Measurements from ENCODE around the gene WNT8B.

The WNT8B gene, protein sequence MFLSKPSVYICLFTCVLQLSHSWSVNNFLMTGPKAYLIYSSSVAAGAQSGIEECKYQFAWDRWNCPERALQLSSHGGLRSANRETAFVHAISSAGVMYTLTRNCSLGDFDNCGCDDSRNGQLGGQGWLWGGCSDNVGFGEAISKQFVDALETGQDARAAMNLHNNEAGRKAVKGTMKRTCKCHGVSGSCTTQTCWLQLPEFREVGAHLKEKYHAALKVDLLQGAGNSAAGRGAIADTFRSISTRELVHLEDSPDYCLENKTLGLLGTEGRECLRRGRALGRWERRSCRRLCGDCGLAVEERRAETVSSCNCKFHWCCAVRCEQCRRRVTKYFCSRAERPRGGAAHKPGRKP

DNA sequence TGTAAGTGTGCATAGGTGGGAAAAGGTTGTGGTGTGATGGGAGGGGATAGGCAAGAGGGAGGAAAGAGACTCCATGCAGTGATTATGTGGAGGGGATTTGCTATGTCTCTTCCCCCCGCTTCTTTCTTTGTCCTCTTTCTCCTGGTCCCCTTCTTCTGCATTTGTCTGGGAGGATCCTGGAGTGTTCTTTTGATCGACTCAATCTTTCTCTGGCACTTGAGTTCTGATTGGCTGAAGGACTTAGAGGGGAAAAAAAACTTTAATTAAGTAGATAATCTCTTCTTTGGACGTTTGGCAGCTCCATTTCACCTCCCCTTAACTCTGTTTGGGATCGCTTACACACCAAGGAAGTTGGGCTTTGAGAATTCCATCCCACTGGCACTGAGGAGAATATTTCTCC, at the start of gene WNT8B:
TSS of gene WNT8B (plus strand) at position 301 of the 400 bp plus-strand sequence. CDS start 160 bp downstream, outside the sequence.
- no peak for DNase-seq (ENCODE audit: low read depth)

DNA sequence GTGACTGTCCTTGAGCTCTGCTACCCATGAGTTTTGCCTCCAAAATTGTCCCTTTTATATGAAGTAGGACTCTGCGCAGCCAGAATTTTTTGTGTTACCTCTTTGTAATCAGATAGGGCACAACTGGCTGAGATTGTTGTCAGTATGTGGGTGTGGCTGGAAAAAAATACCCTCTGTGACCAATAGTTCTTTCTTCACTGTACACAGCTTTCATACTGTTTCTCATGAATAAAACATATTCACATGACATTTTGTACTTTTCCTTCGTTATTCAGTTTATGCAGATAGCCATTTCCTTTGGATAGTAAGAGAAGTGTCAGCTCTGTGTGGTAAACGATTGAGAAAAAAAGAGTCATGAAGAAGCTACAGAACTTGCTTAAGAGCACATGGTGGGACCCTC, 49.6 kb upstream of the WNT8B start:
- no peak for DNase-seq (ENCODE audit: low read depth)

DNA sequence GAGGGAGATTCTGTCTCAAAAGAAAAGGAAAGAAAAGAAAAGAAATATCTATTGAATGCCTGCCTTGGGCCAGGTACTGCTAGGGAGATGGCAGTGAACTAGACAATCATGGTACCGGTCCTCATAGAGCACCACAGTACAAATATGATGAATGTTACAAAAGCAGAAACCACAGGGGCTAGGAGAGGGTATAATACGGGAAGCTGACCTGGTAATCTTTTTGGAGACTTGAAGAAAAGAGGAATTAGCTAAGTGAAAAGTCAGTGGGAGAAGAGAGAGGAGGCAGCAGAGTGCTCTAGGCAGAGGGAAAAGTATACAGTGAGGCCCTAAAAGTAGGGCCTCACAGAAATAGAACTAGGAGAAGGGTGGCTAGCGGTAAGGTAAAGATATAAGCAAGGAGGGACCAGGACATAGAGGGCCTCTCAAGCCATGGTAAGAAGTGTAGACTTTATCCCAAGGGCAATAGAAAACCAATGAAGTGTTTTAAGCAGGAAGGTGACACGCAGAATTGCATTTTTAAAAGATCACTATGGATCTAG, 42.8 kb upstream of the WNT8B start:
- no peak for DNase-seq (ENCODE audit: low read depth)

DNA sequence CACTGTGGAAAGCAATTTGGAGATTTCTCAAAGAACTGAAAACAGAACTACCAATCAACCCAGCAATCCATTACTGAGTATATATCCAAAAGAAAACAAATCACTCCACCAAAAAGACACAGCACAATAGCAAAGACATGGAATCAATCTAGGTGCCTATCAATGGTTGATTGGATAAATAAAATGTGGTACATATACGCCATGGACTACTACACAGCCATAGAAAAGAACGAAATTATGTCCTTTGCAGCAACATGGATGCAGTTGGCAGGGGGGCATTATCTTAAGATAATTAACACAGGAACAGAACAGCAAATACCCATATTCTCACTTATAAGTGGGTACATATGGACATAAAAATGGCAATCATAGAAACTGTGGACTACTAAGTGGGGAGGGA, 35.4 kb upstream of the WNT8B start:
- DNase-seq (ENCODE audit: low read depth): no peak

DNA sequence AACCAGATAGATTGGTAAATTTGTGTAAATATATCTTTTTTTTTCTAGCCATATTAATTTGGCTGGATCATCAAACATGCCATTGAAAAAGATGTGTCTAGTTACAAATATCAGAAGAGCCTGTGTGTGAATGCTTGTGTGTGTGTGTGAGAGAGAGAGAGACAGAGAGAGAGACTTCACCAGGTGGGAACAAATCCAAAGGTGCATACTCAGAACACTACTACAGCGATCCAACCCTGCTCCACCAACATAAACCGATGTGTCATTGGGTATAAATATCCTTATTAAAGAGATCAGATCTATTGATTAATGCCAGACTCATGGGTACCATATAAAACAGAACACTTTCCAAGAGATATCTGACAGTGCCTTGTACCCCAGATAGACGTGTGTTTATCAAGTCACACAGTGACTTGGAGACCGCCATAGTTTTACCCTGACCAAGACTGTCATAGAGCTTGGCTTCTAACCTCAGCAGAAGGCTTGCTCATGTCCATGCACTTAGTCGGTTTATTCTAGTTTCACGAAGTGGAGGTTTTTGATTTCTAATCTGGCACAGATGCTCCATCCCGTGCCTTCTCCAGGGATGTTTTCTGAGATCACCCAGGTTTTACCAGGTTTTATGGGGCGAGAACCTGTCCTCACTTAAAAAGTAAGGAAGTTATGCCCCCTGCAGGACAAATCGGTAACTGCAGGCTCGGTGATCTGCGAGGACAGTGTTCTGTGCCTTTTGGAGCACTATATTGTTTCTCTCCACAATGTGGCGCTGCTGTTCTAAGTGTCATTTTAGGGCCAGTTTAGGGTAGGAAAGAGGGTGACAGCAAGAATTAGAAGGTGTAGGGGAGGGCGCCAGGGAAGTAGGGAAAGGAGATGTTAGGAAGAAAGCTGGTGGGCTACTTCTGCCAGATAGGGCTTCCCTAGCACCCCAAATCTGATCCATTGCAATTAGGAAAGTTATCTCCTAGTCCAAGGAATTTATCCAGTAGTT, 29.3 kb upstream of the WNT8B start:
- DNase-seq (ENCODE audit: low read depth): peak; percentile 71

DNA sequence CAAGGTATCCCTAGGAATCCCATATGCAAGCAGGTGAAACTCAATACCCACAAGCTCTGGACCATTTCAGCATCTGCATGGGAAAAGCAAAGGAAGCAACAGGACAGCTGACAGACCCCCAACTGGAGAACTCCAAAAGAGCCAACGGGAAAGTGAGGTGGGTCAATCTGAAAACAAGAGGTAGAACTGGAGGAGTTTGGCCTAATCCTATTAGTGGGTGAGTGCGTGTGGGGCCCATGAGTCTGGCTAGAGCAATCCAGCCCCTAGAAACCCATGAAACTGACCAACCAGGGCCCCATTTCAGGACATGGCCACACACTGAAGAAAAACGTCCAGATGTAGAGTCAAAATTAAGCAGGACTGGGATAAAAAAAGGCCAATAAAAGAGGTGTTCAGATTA, 26.6 kb upstream of the WNT8B start:
- no peak for DNase-seq (ENCODE audit: low read depth)

DNA sequence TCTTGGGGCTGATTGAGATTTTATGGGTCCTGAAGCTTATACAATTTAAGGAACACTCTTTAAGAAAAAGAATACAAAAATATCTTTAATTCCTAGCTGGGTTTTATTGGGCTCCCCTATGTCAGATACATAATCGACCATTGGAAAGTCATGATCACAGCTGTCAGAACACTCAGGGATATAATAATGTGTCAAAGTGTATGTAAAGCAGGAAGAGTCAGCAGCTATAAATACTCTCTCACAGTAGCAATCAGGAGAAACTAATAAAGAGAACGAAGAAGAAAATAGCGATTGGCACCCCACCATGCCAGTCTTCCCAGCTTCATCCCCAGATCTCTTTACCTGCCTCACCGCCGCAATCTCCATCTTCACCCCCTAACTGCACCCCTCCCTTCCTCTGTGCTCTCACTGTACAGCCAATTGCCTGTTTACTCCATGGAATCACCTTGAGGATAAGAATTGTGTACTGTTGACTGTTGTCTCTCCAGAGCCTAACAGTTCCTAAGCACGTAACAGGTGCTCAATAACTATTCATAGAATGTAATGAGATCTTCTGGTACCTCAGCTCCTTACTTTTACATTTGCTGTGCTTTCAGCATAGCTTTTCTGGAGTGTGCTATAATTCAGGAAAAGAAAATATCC, 24.0 kb upstream of the WNT8B start:
- no peak for DNase-seq (ENCODE audit: low read depth)

DNA sequence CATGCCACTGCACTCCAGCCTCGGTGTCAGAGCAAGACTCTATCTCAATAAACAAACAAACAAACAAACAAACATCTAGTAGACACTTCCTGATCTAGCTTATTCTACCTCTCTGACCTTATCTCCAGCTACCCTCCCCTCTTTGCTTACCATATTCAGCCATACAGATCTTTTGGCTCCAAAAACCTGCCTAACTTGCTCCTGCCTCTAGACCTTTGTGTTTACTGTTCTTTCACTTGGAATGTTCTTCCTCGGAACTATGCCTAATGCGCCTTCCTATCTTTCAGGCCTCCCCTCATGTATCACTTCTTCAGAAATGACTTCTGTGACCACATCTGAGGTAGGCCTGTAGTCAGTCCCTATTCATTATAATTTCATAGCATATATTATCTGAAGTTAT, 20.3 kb upstream of the WNT8B start:
- DNase-seq (ENCODE audit: low read depth): no peak

DNA sequence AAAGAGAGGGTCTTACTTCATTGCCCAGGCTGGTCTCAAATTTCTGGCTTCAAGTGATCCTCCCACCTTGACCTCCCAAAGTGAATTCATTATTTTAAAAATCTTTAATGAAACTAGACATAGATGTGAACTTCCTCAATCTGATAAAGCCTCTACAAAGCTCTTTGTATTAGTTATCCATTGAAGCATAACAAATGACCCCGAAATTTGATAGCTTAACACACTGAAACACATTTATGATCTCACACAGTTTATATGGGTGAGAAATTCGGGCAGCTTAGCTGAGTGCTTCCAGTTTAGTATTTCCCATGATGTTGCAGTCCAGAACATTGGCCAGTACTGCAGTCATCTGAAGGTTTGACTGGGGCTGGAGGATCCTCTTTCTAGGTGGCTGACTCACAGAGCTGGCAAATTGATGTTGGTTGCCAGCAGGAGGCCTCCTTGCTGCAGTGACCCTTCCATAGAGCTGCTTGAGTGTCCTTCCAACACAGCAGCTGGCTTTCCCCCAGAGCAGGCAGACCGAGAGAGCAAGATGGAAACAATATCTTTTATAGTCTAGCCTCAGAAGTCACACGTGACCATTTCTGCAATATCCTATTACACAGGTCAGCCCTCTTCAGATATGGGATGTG, 16.6 kb upstream of the WNT8B start:
- DNase-seq (ENCODE audit: low read depth): no peak

DNA sequence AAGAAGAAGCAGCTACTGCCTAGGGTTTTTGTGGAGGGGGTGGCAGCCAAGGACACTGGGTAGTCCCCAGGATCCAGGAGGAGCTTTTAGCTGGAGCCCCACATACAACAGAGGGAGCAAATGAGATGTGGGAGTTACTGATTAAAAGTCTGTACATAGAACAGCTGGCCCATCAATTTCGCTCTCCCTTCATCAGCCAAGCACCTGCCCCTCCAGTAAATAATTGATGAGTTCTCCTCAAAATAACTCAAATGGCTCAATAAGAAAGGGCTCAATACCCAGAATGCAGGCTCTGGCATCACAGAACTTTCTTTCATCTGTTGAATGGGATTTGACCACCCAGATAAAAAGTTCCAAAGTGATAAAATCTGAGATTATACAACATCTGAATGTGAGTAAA, 15.1 kb upstream of the WNT8B start:
- DNase-seq (ENCODE audit: low read depth): no peak

DNA sequence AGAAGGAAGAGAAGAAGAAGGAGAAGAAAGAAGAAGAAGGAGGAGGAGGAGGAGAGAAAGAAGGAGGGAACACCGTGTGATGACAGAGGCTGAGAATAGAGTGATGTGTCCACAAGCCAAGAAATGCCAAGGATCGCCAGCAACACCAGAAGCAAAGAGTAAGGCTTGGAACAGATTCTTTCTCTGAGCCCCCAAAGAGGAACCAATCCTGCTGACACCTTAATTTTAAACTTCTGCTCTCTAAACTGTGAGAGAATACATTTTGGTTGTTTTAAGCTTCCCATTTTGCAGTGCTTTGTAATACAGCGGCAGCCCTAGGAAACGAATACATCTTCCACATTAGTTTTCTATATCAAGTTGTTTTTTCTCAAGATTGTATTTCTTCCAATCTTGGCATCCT, 13.9 kb upstream of the WNT8B start:
- no peak for DNase-seq (ENCODE audit: low read depth)

DNA sequence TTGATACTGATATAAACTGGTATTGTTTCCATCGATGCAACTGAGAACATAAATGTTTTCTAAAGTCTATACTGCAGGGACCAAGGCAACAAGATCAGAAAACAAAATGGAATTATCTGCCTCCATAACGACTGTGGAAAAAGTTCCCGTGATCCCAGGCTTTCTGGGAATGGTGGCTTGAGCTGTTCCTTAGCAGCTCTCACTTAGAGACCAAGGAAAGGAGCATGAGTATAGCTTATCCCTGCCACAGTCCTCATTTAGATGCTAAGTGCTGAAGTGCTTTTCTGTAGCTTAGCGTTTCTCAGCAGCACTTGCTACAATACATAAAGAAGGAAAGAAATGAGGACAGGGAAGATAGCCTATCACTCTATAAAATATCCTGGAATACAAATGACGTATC, 5.5 kb downstream of the WNT8B start:
- DNase-seq (ENCODE audit: low read depth): no peak

DNA sequence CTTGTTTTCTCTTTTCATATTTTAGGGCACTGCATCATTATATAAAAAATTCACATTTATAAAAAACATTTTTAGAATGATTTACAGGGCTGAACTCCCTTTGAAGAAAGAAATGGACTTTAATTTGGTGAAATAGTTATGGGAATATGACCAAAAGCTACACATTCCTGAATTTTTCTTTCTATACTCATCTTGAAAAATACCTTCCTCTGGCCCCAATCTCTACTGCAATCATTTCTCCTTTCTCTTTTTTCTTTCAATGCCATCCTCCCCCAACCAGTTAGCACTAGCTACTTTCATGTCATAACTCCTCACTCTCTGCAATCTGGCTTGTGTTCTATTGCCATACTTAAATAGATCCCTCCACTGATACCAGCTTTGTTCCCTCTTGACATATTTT, 6.2 kb downstream of the WNT8B start:
- DNase-seq (ENCODE audit: low read depth): no peak

DNA sequence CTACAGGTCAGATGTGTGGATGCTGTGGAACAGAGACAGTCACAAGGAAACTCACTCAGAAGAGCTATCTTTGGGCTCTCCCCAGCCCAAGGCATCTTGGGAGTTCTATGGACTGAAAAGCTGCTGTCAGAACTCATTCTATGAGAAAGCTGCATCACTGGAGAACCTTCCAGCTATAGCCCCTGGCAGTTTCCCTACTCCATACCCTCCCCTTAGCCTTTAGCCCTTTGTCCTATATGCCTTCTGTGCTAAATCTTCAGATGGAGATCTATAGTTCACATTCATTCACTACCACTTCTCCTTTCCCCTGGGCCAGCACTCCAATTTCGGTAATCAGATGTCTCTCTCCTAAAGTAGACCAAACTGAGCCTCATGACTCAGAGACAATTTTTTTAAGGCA, 6.9 kb downstream of the WNT8B start:
- no peak for DNase-seq (ENCODE audit: low read depth)

DNA sequence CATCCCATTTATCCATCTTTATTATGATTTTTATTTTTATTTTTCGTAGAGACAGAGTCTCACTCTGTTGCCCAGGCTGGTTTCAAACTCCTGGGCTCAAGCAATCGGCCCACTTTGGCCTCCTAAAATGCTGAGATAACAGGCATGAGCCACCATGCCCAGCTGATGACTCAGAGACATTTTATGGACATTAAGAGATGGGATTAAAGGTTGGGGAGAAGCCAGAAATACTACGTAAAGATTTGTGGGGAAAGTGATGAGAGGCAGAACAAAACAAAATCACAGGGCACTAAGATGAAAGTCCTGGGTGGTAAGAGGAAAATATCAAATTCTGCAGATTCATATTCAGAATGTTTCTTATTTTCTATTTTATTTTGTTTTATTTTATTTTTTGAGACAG, 7.6 kb downstream of the WNT8B start:
- no peak for DNase-seq (ENCODE audit: low read depth)

DNA sequence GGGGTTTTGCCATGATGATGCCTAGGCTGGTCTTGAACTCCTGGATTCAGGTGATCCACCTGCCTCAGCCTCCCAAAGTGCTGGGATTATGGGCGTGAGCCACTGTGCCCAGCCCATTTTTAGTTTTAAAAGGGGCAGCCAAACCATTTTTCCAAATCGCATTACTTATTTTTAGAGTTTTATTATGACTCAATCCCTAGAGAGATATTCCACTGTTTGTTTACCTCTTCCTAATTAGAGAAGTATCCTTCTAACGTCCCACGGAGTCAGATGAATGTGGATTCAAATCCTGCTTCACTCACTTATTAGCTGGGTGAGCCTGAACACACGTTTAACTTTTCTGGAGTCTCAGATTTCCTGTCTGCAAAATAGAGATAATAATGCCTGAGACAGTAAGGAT, 15.2 kb downstream of the WNT8B start:
- DNase-seq (ENCODE audit: low read depth): no peak

DNA sequence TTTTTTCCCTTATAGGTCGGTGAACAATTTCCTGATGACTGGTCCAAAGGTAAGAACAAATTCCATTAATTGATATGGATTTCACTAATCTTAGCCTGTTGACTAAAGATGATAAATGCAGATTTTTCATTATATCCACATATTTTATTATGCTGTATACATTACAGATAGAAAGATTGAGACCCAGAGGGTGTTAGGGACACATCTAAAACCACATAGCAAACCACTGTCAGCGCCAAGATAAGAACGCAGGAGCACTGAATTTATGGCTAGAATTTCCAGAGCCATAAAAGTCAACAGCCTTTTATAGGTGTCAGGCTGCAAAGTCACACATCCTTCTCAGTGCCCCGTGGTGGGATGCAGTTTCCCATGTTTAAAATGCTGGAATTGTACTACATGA, 16.2 kb downstream of the WNT8B start:
- DNase-seq (ENCODE audit: low read depth): no peak

DNA sequence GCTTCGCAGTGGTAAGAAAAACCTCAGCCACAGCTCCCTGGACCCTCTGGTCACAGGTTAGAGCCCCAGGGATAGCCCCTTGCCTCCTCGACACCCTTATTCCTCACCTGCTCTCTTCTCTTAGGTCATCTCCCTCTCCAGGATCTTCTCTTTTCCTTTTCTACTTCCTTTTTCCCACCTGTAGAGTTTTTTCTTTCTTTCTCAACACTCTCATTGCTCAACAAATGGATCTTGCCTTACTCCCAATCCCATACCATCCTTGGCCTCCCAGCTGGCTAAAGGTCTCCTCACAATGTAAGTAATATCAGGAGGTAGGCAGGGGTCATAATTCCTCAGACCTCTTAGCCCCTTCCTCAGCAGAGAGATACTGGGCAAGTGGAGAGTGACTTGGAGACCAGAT, 17.2 kb downstream of the WNT8B start:
- DNase-seq (ENCODE audit: low read depth): no peak

DNA sequence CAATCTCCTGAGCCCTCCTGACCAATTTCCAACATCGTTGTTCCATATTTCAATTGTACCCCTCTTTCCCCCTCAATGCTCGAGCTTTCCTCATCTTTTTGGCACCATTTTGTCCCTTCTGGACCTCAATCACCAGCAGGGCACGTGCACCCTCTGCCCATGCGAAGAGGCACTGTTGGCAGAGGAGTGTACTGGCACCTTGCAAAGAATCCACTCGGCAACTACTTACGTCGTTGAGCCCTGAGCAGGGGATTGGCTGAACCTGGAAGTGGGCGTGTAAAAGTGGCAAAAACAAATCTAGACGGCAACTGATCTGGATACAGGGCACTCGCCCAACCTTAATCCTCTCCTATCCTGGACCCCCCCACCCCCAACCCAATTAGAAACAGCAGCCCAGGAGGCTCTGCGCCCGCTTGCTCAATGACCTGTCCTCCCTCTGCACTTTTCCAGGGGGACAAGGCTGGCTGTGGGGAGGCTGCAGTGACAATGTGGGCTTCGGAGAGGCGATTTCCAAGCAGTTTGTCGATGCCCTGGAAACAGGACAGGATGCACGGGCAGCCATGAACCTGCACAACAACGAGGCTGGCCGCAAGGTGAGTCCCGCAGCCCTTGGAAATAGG, 18.8 kb downstream of the WNT8B start:
- peak; percentile 74 for DNase-seq (ENCODE audit: low read depth)

DNA sequence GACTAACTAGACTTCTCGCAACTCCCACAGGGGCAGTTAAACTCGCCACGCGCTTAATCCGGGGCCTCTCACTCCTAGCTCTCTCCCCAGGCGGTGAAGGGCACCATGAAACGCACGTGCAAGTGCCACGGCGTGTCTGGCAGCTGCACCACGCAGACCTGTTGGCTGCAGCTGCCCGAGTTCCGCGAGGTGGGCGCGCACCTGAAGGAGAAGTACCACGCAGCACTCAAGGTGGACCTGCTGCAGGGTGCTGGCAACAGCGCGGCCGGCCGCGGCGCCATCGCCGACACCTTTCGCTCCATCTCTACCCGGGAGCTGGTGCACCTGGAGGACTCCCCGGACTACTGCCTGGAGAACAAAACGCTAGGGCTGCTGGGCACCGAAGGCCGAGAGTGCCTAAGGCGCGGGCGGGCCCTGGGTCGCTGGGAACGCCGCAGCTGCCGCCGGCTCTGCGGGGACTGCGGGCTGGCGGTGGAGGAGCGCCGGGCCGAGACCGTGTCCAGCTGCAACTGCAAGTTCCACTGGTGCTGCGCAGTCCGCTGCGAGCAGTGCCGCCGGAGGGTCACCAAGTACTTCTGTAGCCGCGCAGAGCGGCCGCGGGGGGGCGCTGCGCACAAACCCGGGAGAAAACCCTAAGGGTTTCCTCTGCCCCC, 19.5 kb downstream of the WNT8B start:
- DNase-seq (ENCODE audit: low read depth): peak; percentile 19

DNA sequence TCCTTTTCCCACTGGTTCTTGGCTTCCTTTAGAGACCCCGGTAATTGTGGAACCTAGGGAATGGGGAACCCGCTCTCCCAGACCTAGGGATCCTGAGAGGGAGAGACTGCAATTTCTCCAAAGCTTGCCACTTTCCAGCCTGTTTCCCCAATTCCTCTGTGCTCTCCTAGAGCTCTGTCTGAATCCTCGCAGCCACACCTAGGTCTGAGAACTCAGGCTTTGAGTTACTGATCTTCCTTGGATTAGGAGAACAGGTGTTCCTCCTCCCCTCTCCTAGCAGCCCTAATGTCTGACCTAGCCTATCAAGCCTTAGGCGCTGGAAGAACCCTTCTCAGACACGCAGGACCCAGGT, 20.0 kb downstream of the WNT8B start:
- DNase-seq (ENCODE audit: low read depth): no peak
